D721Med (cell line): ENCODE data around the gene ALOX12.

Experiments
- DNase-seq: peaks from one replicate; pipeline ENCODE4 v3.0.0; 2011; ENCODE audit warnings: low spot score; ENCODE audit not compliant: insufficient read length
- FAIRE-seq: peaks from 2 replicates; lab custom pipeline; 2011; peaks lifted over from hg19 to GRCh38; lab: Jason Lieb, UNC
- CTCF ChIP-seq: IDR thresholded peaks from 2 replicates; pipeline ENCODE4 v1.5.1; 2012; ENCODE audit warnings: mild to moderate bottlenecking, control low read depth; ENCODE audit not compliant: insufficient read depth; ENCODE audit errors: missing control alignments

Gene ALOX12

GRCh38 chr17:7029096-7029495, 33.2 kb downstream of the ALOX12 start:
- DNase-seq (no peak), FAIRE-seq (no peak)
- no peak for TF ChIP-seq CTCF

- no peak for FAIRE-seq
- DNase-seq = no peak
- TF ChIP-seq CTCF = no peak
Measured at GRCh38 chr17:7029659-7030058, 33.8 kb downstream of the ALOX12 start.

GRCh38 chr17:7034955-7035590, 39.2 kb downstream of the ALOX12 start:
- no peak for FAIRE-seq
- TF ChIP-seq CTCF = no peak
- DNase-seq = no peak

- TF ChIP-seq CTCF = no peak
- no peak for FAIRE-seq
- peak; percentile 99 for DNase-seq
Measured at GRCh38 chr17:7035591-7036368, 39.9 kb downstream of the ALOX12 start, which contains the start of gene SLC16A13. SLC16A13 (plus strand) TSS chr17:7036015; CDS start chr17:7036383, 368 bp downstream.

- DNase-seq (no peak), FAIRE-seq (no peak)
- TF ChIP-seq CTCF = no peak
Measured at GRCh38 chr17:7038025-7038862, 42.4 kb downstream of the ALOX12 start.

- TF ChIP-seq CTCF = no peak
- no peak for FAIRE-seq
- DNase-seq = no peak
Measured at GRCh38 chr17:7039832-7040231, 44.0 kb downstream of the ALOX12 start.
